ENCODE results near the gene MN1. TPM values are rescaled to one million over a fixed set of nuclear protein-coding genes. Genes with fewer than 3 reads are reported as not detected.

Gene MN1
- total RNA-seq, 1 donor, result 0.86 TPM

DNA sequence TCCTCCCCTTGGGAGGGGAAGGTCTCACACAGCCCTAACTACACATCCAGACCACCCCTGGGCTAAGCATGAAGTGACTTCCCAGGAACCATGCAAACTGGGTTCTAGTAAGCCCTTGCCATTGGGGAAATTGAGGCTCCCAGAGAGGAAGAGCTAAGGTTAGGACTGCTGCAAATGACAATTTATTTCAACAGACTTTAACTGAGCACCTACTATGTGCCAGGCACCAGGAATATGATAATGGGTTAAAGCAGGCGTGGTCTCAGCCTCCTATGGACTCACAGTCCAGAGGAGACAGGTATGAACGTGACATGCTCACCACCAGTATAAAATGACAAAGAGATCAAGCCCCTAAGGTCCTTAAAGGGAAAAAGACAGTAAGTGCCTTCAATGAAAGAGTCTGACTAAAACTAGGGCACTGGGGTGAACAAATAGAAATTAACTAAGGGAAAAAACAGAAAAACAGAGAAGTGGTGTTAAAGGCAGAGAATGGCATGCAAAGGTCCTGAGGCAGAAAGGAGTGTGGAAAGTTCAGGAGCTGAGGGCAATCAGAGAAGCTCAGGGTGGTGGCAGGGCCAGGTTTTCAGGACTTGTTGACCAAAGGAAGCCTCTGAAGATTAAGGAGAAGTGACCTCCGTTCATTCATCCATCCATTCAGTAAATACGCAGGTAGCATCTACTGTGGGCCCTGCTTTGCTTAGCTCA is 14.4 kb upstream of the MN1 start:
- no peak overlapping the region for H3K4me3 ChIP-seq (ENCODE audit: low read depth, low read length)
- no peak for TF ChIP-seq CTCF (IDR thresholded peaks at IDR 0.05; ENCODE audit: insufficient read depth, low read depth, low read length)
- DNase-seq (ENCODE audit: low read depth), result no peak

DNA sequence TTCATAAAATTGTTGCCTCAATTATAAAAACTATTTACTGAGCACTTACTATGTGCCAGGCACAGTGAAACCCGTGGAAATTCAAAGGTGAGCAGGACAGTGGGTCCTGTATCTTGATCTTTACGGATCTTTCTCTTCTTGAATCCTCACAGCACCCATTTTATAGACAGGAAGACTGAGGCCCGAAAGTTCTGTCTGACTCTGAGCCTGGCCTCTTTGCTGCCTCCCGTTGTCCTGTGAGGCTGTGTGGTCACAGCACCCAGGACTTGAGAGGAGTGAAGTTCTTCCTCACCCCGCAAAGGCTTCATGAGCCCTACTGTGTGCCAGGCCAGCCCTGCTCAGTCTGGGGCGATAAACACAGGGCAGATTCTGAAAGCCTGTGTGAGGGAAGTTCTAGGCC is 13.4 kb upstream of the MN1 start:
- no peak for TF ChIP-seq CTCF (IDR thresholded peaks at IDR 0.05; ENCODE audit: insufficient read depth, low read depth, low read length)
- no peak overlapping the region for H3K4me3 ChIP-seq (ENCODE audit: low read depth, low read length)
- no peak for DNase-seq (ENCODE audit: low read depth)

DNA sequence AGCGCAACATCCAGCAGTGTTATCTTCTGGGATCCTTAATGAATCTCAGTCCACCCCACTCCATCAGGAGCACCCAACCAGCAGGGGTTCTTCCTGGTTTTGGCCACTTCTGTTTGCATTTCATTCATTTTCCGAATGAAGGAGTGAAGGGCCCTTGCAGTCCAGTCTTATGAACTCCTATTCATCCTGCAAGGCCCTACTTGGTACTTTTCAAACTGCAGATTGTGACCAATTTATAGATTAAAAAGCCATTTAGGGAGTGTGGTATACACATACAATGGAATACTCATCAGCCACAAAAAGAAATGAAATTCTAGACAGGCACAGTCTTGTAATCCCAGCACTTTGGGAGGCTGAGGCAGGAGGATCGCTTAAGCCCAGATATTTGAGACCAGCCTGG is 10.2 kb upstream of the MN1 start:
- H3K4me3 ChIP-seq (ENCODE audit: low read depth, low read length), result no peak overlapping the region
- TF ChIP-seq CTCF (IDR thresholded peaks at IDR 0.05; ENCODE audit: insufficient read depth, low read depth, low read length), result no peak
- DNase-seq (ENCODE audit: low read depth), result no peak

- peak; percentile 45 for DNase-seq (ENCODE audit: low read depth)
- no peak for TF ChIP-seq CTCF (IDR thresholded peaks at IDR 0.05; ENCODE audit: insufficient read depth, low read depth, low read length)
- H3K4me3 ChIP-seq (ENCODE audit: low read depth, low read length), result no peak overlapping the region
These were observed 9.1 kb upstream of the MN1 start for GRCh38 chr22:27810609-27811151.

GRCh38 chr22:27809700-27810608 is 8.4 kb upstream of the MN1 start:
- no peak for DNase-seq (ENCODE audit: low read depth)
- no peak for TF ChIP-seq CTCF (IDR thresholded peaks at IDR 0.05; ENCODE audit: insufficient read depth, low read depth, low read length)
- no peak overlapping the region for H3K4me3 ChIP-seq (ENCODE audit: low read depth, low read length)

DNA sequence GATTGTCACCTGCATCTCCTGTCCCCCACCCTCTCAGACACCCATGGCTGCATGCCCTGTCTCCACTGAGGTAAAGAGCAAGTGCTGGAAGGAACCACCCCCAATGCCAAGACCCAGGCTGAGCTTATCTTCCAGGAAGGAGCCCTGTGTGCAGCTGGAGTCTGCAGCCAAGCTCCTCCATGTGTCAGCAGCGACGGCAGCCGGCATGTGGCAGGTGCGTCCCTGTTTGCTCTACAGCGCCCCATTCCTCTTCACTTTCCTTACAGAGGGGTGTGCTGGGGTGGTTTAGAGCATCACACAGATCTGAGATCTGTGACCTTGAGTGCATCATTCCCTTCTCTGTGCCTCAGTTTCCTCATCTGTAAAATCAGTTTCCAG is 7.7 kb upstream of the MN1 start:
- no peak overlapping the region for H3K4me3 ChIP-seq (ENCODE audit: low read depth, low read length)
- DNase-seq (ENCODE audit: low read depth), result no peak
- TF ChIP-seq CTCF (IDR thresholded peaks at IDR 0.05; ENCODE audit: insufficient read depth, low read depth, low read length), result no peak

All from fibroblast of villous mesenchyme (primary cell).